ENCODE data around the gene ZNF552. TPM values are rescaled to one million over a fixed set of nuclear protein-coding genes. Genes with fewer than 3 reads are reported as not detected.
A peak's percentile ranks its signal among the peaks of the same experiment; 100 is the strongest.
"Not testable (repeated sequence)": the region's sequence is repeated elsewhere in the genome, so short reads cannot be mapped to it uniquely, and the experiment has no call there.

The ZNF552 gene
- total RNA-seq, 2 donors from 2014 or later, result 9.6 to 71.5 TPM

DNA sequence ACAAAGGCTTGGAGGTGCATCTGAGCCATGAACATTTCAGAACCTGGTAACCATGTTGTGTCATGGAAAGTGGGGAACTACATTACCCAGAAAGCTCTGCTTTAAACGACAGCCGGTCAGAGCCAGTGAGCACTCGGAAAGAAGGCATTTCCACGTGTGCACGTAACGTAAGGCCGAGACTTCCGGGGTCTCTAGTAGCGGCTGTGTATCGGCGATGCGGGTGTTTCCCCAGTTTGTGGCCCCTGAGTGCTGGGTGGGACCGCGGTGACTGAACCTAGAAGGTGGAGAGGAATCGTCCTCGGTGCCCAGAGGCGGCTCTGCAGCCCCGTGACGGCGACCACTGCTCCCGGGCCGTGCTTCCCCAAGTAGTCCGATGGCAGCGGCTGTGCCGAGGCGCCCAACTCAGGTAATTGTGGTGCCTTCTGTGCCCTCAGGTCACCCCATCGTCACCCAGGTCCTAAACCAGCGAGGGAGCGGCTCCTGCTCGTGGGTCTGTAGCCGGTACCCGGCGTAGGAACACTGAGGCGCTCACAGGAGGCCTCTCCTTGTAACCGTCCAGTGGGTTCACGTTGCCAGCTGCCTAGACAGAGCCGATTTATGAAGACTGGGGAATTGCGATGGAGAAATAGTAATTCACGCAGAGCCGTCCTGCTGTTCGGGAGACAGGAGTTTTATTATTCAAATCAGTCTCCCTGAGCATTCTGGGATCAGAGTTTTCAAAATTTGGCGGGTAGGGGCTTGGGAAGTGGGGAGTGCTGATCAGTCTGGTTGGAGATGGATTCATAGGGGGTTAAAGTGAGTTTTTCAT is 35.2 kb upstream of the ZNF552 start, which contains the start of gene ZNF587:
ZNF587 (plus strand) TSS at position 194 of the 808 bp plus-strand sequence; CDS start at position 374, 180 bp downstream.
- Histone ChIP-seq H3K4me1 (peaks cover 13% of the 10 kb centered on the region), H3K27ac (peak within 1 kb of the TSS; percentile 16 to 80 (median 69)), H3K4me3 (peak within 1 kb of the TSS; percentile 56 to 59)
- H3K36me3 ChIP-seq (replicated peaks in 1 of 2; ENCODE audit: insufficient read depth in 1 of 2, low read depth in 2 of 2); intact Hi-C loops (cut with DNase I); H3K9me3 ChIP-seq; H3K27me3 ChIP-seq: not testable (repeated sequence)
- ATAC-seq (peak; percentile 96), DNase-seq (peak; percentile 65 to 79 (median 70))
- TF ChIP-seq POLR2A (IDR thresholded peaks at IDR 0.05), result peak in 2 of 3 donors; percentile 46 to 64
- WGBS, 2 donors, result 4 to 6% methylated on average over 25 to 42 of the region's 42 CpGs

DNA sequence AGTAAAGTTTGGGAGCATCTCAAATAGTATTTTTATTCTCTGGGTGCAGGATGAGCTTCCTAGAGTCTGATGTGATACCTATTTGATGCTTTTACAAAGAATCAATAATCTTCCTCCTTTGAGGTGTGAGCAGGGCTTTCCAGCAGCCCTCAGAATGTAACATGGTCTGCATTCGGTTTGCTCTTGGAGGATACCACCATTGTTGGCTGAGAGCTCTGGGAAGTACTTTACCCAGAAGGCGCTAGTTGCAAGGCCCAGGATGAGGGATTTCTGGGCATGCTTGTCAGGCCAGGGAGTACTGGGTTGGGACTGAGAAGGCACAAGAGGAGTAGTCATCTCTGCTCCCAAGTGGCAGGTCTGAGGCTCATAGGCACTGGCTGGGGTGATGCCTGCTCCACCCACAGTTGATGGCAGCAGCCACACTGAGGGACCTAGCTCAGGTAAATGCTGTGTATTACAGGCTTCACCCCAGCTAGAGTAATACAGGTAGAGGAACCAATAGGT is 34.5 kb upstream of the ZNF552 start:
- H3K27me3 ChIP-seq; H3K36me3 ChIP-seq (replicated peaks in 1 of 2; ENCODE audit: insufficient read depth in 1 of 2, low read depth in 2 of 2); intact Hi-C loops (cut with DNase I); DNase-seq; H3K4me3 ChIP-seq; H3K9me3 ChIP-seq: not testable (repeated sequence)
- peaks cover 13% of the 10 kb centered on the region for H3K4me1 ChIP-seq
- H3K27ac ChIP-seq, result peak overlapping the region in 1 of 4 donors; percentile 75
- 79 to 100% methylated on average over 2 of the region's 2 CpGs for WGBS, 2 donors
- ATAC-seq, result peak; percentile 8

DNA sequence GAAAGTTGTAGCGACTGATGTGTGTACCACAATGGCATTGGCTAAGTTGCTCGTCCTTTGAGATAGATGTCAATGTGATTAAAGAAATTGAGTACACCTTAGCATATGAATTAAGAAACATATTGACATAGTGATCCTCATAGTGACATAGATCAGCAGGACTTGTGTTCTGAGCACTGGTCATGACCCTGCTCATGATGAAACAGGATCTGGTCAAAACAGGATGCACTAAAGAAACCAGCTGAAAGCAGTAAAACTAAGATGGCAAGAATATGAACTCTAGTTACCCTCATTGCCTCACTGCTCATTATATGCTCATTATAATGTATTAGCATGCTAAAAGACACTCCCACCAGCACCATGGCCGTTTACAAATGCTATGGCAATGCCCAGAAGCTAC is 32.5 kb upstream of the ZNF552 start:
- H3K9me3 ChIP-seq; H3K27ac ChIP-seq; DNase-seq; intact Hi-C loops (cut with DNase I); H3K27me3 ChIP-seq; H3K36me3 ChIP-seq (replicated peaks in 1 of 2; ENCODE audit: insufficient read depth in 1 of 2, low read depth in 2 of 2); ATAC-seq; H3K4me3 ChIP-seq: not testable (repeated sequence)
- H3K4me1 ChIP-seq, result peaks cover 13% of the 10 kb centered on the region
- 75 to 93% methylated on average over 3 of the region's 3 CpGs for WGBS, 2 donors

DNA sequence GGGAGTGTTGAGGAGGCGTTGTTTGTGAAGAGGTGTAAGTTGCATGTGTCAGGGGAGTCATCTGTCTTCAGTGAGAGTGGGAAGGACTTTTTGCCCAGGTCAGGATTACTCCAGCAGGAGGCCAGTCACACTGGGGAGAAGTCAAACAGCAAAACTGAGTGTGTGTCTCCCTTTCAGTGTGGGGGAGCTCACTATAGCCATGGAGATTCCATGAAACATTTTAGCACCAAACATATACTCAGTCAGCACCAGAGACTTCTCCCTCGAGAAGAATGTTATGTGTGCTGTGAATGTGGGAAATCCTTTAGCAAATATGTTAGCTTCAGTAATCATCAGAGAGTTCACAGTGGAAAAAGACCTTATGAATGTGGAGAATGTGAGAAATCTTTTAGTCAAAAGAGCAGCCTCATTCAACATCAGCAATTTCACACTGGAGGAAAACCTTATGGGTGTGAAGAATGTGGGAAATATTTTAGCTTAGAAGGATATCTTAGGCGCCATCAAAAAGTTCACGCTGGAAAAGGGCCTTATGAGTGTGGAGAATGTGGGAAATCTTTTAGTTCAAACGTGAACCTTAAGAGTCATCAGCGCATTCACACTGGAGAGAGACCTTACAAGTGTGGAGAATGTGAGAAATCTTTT is 26.5 kb upstream of the ZNF552 start:
- TF ChIP-seq POLR2A (IDR thresholded peaks at IDR 0.05), result no peak
- TF ChIP-seq, protein P1, sequence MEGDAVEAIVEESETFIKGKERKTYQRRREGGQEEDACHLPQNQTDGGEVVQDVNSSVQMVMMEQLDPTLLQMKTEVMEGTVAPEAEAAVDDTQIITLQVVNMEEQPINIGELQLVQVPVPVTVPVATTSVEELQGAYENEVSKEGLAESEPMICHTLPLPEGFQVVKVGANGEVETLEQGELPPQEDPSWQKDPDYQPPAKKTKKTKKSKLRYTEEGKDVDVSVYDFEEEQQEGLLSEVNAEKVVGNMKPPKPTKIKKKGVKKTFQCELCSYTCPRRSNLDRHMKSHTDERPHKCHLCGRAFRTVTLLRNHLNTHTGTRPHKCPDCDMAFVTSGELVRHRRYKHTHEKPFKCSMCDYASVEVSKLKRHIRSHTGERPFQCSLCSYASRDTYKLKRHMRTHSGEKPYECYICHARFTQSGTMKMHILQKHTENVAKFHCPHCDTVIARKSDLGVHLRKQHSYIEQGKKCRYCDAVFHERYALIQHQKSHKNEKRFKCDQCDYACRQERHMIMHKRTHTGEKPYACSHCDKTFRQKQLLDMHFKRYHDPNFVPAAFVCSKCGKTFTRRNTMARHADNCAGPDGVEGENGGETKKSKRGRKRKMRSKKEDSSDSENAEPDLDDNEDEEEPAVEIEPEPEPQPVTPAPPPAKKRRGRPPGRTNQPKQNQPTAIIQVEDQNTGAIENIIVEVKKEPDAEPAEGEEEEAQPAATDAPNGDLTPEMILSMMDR (IDR thresholded peaks at IDR 0.05), result no peak
- Histone ChIP-seq H3K4me3 (no peak overlapping the region), H3K4me1 (no peaks in the 10 kb centered on the region), H3K36me3 (replicated peaks in 1 of 2; ENCODE audit: insufficient read depth in 1 of 2, low read depth in 2 of 2) (peaks cover 0 to 8% of the 10 kb centered on the region in 2 donors), H3K9me3 (no peaks in the 10 kb centered on the region), H3K27ac (no peak overlapping the region), H3K27me3 (no peaks in the 10 kb centered on the region)
- 65 to 83% methylated on average over 6 of the region's 6 CpGs for WGBS, 2 donors
- intact Hi-C loops (cut with DNase I), result no loop called here
- DNase-seq, result no peak
- ATAC-seq, result no peak

DNA sequence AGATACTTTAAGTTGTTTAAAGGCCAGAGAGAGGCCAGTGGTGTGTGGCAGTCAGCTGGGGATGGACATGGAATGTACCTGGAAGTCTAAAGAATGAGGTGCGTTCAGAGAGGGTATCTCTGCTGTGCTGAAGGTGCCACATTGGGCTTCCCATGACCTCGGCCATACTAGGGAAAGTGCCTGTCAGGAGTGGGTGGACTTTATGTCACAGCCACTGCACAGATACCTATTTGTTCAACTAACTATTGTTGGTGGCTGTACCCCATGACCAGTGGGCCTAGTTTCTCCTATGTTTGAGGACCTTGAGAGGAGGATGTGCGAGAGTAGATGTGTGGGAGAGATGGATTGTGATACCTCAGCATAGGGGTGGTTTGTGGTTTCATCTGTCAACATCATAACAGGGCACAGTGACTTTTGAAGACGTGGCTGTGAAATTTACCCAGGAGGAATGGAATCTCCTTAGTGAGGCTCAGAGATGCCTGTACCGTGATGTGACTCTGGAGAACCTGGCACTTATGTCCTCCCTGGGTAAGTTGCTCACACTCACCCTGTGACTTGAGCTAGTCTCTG is 24.0 kb upstream of the ZNF552 start:
- H3K36me3 ChIP-seq (replicated peaks in 1 of 2; ENCODE audit: insufficient read depth in 1 of 2, low read depth in 2 of 2); intact Hi-C loops (cut with DNase I): not testable (repeated sequence)

DNA sequence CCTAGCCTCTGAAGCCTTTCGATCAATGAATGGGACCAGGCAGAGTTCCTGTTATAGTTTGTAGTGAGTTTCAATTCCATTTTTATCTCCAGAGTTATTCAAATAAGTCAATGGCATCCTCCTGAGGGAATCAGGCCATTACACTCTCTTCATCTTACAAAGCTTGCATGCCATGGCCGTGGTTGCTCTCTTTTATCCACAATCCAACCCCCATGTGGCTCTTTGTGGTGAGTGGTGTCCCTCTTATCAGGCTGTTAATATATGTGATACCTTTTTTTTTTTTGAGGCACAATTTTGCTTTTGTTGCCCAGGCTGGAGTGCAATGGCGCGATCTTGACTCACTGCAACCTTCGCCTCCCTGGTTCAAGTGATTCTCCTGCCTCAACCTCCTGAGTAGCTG is 22.3 kb upstream of the ZNF552 start:
- H3K27ac ChIP-seq; H3K27me3 ChIP-seq; intact Hi-C loops (cut with DNase I); H3K4me3 ChIP-seq; H3K4me1 ChIP-seq; ATAC-seq; DNase-seq; H3K9me3 ChIP-seq; H3K36me3 ChIP-seq (replicated peaks in 1 of 2; ENCODE audit: insufficient read depth in 1 of 2, low read depth in 2 of 2): not testable (repeated sequence)
- 91 to 95% methylated on average over 5 of the region's 5 CpGs for WGBS, 2 donors

More for the DNA sequence above, 24.0 kb upstream of the ZNF552 start:
- not testable (repeated sequence) for H3K27ac ChIP-seq, H3K27me3 ChIP-seq, ATAC-seq, H3K4me1 ChIP-seq, H3K4me3 ChIP-seq, H3K9me3 ChIP-seq, DNase-seq
- WGBS, 2 donors, result 88 to 99% methylated on average over 3 to 5 of the region's 5 CpGs

DNA sequence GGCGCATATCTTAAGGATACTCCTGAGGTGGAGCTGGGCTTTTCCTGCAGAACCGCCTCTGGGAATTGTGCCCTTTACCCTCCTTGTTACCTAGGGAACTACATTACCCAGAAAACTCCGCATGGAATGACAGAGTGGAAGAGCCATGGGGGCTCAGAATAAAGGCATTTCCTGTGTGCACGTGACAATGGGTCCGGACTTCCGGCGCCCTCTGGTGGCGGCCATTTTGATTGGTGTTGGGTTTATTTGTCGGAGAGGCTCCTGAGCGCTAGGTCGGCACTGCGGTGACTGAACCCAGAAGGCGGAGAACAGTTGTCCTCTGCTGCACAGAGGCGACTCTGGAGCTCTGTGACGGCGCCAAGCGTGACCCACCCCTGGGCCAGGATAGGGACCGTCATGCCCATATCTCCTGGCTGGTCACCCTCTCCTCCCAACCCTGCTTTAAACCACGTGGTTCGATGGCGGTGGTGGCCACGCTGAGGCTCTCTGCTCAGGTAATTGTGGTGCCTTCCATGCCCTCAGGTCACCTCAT is 15.4 kb upstream of the ZNF552 start, which contains the start of gene ZNF587B:
ZNF587B (plus strand) TSS at position 229 of the 532 bp plus-strand sequence; CDS start at position 459, 230 bp downstream.
- WGBS, 2 donors, result 42 to 51% methylated on average over 20 to 22 of the region's 22 CpGs
- H3K27ac ChIP-seq, result peak within 1 kb of the TSS in 3 of 4 donors; percentile 39 to 50 (median 47)
- no peaks in the 10 kb centered on the region for H3K9me3 ChIP-seq
- no peaks in the 10 kb centered on the region for H3K27me3 ChIP-seq
- no peaks in the 10 kb centered on the region for H3K36me3 ChIP-seq (replicated peaks in 1 of 2; ENCODE audit: insufficient read depth in 1 of 2, low read depth in 2 of 2)
- peak in 2 of 3 donors; percentile 13 to 33 for TF ChIP-seq POLR2A (IDR thresholded peaks at IDR 0.05)
- TF ChIP-seq, protein P1 (IDR thresholded peaks at IDR 0.05), result peak in 4 of 7 experiments; percentile 13 to 35 (median 24)
- peak; percentile 86 for ATAC-seq
- H3K4me1 ChIP-seq, result peaks cover 20% of the 10 kb centered on the region
- H3K4me3 ChIP-seq, result no peak within 1 kb of the TSS
- intact Hi-C loops (cut with DNase I), result no loop called here
- DNase-seq, result peak; percentile 58 to 64 (median 58)

All from body of pancreas (tissue), 4 donors.